GM12875 (cell line): ENCODE measurements around the gene MYRF.

ENCODE experiments used
- H3K4me3 ChIP-seq: one replicate; pipeline ENCODE4 v1.5.1; 2011; ENCODE audit warnings: low read depth, low read length, control low read depth
- CTCF ChIP-seq: IDR thresholded peaks from 2 replicates; pipeline ENCODE4 v1.5.1; 2011; ENCODE audit warnings: low read depth, mild to moderate bottlenecking, control low read depth, inconsistent platforms, low read length, moderate library complexity, borderline replicate concordance; ENCODE audit not compliant: insufficient read depth

Gene MYRF

GRCh38 chr11:61773356-61773755 is 20.9 kb downstream of the MYRF start:
- no peak for TF ChIP-seq CTCF
- no peak overlapping the region for H3K4me3 ChIP-seq

- no peak overlapping the region for H3K4me3 ChIP-seq
- TF ChIP-seq CTCF = no peak
Observed at GRCh38 chr11:61773809-61774208, 21.4 kb downstream of the MYRF start.

GRCh38 chr11:61774411-61774810 is 22.0 kb downstream of the MYRF start:
- no peak overlapping the region for H3K4me3 ChIP-seq
- TF ChIP-seq CTCF = no peak

GRCh38 chr11:61775106-61775505 is 22.7 kb downstream of the MYRF start:
- H3K4me3 ChIP-seq = no peak overlapping the region
- no peak for TF ChIP-seq CTCF

GRCh38 chr11:61775606-61776554 is 23.4 kb downstream of the MYRF start:
- H3K4me3 ChIP-seq = no peak overlapping the region
- TF ChIP-seq CTCF = no peak

GRCh38 chr11:61776561-61777075 is 24.2 kb downstream of the MYRF start:
- TF ChIP-seq CTCF = peak; percentile 81
- H3K4me3 ChIP-seq = no peak overlapping the region

- no peak for TF ChIP-seq CTCF
- no peak overlapping the region for H3K4me3 ChIP-seq
Observed at GRCh38 chr11:61777234-61778090, 25.0 kb downstream of the MYRF start.
